MV-4-11 (cell line): Measurements from ENCODE around the gene PLIN3.
"Not testable (repeated sequence)": the region's sequence is repeated elsewhere in the genome, so short reads cannot be mapped to it uniquely, and the experiment has no call there.

Experiments used
- DNase-seq: peaks from one replicate; lab custom pipeline; 2025; lab: John Stamatoyannopoulos, UW

Gene PLIN3, protein sequence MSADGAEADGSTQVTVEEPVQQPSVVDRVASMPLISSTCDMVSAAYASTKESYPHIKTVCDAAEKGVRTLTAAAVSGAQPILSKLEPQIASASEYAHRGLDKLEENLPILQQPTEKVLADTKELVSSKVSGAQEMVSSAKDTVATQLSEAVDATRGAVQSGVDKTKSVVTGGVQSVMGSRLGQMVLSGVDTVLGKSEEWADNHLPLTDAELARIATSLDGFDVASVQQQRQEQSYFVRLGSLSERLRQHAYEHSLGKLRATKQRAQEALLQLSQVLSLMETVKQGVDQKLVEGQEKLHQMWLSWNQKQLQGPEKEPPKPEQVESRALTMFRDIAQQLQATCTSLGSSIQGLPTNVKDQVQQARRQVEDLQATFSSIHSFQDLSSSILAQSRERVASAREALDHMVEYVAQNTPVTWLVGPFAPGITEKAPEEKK

GRCh38 chr19:4867534-4868285 is at the start of gene PLIN3:
Gene PLIN3 (minus strand): TSS chr19:4867667. CDS start chr19:4861394, 6,273 bp downstream.
- peak; percentile 92 for DNase-seq

DNA sequence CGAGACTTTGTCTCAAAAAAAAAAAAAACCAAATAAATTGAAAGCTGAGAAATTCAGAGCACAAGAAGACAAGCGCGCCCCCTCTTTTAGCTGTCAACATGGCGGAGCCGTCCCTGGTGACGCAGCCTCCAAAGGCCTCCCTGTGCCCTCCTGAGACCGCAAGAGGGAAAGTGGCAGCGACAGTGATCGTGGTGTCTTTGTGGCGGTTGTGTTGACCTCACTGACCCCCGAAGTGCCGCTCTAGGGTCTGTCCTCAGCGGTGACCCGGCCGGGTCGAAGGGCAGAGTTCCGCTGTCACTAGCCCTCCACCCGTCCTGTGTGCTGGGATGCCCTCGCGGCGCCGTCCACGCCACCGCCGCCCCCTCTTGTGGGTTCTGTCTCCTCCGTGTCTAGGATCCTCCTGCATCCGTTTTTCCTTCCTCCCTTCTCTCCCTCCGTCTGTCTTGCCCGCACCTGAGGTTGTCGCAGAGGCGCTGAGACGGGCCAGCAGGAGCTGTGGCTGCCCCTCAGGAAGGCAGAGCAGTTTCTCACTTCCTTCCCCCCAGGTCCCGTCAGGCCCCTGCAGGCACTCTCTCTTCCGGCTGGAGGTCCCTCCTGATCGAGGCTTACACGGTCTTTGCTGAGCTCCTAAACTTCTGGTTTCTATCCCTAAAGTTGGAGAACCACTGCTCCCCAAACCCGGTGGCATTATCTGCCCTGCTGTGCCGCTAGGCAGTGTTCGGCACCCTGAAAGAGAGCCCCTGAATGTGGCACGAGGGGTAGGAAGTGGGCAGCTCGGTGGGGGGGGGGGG is 49.0 kb upstream of the PLIN3 start:
- DNase-seq, result peak; percentile 71

DNA sequence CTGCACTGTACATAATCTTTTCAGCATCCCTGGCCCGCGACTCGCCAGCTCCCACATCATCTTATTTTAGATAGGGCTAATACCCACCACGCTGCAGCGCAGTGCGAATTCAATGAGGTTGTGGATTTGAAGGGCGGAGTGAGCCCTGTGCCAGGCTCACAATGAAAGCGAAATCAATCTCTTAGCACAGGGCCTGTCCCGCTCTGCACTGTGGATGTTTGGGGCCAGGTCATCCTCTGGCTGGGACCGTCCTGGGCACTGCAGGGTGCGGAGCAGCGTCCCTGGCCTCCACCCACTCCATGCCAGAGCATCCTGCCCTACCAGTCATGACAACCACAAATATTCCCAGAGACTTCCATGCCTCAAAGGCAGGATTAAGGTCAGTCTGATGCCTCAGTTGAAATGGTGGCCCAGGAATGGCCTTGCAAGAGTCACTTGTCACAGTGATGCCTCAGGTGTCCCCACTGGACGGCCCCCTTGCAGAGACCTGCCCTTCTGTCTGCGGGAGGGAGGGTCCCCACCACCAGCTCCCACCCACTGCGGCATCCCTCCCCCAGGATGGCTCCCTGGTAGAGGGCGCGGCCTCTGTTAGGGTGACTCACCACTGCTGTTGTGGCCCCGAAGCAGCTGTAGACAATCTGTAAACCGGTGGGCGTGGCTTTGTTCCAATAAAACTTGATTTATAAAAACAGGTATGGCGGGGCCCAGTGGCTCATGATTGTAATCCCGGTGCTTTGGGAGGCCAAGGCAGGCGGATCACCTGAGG is 47.5 kb upstream of the PLIN3 start:
- DNase-seq, result peak; percentile 58

GRCh38 chr19:4913996-4914735 is 46.7 kb upstream of the PLIN3 start:
- no peak for DNase-seq

GRCh38 chr19:4911786-4912672 is 44.6 kb upstream of the PLIN3 start:
- peak; percentile 89 for DNase-seq

- no peak for DNase-seq
Measured at GRCh38 chr19:4911314-4911713, 43.8 kb upstream of the PLIN3 start.

DNA sequence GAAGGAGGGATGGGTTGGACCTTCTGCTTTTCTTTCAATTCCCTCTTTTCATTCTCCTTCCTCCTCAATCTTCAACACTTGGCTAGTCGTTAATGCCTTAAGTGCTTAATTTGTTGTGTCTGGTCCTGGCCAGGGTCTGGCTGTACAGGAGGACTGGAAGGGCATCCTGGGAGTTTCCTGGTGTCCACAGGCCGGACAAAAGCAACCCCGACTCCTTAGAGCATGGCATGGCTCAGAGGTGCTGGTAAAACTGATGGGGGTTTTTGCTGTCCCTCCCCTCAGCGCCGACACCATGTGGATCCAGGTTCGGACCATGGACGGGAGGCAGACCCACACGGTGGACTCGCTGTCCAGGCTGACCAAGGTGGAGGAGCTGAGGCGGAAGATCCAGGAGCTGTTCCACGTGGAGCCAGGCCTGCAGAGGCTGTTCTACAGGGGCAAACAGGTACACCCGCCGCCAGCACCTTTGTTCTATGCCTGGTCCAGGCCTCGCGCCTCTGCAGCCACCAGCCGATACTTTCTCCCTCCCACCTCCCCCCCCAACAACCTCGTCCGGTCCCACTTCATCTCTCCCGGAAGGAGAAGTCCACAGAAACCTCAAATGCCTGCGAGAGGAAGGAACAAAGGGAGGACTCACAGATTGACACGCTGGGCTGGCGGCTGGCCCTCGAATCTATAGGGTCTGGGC is 43.3 kb upstream of the PLIN3 start:
- peak; percentile 86 for DNase-seq

- peak; percentile 94 for DNase-seq
Measured at GRCh38 chr19:4909897-4910593, 42.6 kb upstream of the PLIN3 start.

DNA sequence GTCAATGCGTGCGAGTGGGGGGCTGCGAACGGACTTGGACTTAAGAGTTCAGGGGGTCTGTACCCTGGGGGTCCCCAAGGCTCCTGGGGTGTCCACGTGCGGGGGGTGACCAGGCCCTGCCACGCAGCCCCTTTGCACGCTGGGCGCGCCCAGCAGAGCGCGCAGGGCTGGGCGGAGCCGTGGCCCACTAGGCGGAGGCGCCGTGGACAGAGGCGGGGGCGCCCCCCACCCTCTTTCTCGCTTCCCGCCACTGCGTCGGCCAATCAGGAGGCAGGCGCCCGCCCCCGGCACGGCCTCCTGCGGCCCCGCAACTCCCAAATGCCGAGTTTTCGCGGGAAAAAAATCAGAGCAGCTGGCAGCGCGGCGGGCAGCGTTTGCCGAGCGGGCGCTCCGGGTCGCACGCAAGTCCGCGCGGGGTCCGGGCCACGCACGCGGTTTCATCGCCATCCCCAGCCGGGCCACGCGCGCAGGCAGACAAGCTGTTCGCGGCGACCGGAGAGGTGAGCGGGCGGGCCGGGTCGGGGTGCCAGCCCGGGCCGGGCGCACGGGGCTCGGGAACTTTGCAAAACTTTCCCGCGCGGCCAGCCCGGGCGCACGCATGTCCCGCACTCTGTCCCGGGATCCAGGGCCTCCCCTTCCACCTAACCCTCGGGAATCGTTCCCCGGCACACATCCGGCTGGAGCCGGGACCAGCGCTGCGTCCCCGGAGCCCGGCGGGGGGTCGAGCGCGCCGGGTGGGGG is 41.9 kb upstream of the PLIN3 start, which contains the start of gene UHRF1:
Gene UHRF1, plus strand, starts transcription at position 346 of the 741 bp plus-strand sequence. CDS start 1,385 bp downstream, outside the sequence.
- peak; percentile 77 for DNase-seq

GRCh38 chr19:4908781-4909155 is 41.3 kb upstream of the PLIN3 start:
- no peak for DNase-seq

DNA sequence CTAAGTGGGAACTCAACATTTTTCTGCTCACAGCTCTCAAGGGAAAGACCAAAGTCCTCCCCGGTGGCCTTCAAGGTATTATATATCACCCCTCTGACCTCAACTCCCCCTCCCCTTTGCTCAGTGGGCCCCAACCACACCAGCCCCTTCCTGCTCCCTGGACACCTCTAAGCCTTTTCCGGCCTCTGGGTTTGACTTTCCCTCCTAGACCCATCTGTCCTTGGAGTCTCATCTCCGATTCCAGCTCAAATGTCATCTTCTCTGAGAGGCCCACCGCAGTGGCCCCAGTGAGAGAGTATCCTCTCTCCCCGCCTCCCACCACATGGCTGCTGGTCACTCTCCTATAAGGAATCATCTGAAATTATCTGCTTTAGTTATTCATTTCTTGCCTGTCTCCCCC is 40.9 kb upstream of the PLIN3 start:
- no peak for DNase-seq

- DNase-seq, result no peak
Measured at GRCh38 chr19:4906963-4907362, 39.5 kb upstream of the PLIN3 start.

GRCh38 chr19:4904481-4904880 is 37.0 kb upstream of the PLIN3 start:
- peak; percentile 40 for DNase-seq

DNA sequence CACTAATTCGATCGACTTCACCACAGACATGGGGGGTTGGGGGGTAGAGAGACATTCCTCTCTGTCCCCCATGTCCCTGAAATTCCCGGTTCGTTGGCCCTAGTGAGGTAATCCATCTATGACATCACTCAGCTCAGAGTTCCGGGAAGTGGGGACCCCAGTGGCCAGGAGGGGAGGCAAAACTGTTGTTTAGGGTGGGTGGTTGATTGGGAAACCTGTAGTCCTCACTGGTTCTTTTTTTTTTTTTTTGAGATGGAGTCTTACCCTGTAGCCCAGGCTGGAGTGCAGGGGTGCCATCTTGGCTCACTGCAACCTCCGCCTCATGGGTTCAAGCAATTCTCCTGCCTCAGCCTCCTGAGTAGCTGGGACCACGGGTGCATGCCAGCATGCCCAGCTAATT is 35.3 kb upstream of the PLIN3 start, which contains the start of gene ARRDC5:
Gene ARRDC5, minus strand, starts transcription at position 101 of the 400 bp plus-strand sequence. Its CDS starts 71 bp downstream, at position 30.
- DNase-seq, result no peak

DNA sequence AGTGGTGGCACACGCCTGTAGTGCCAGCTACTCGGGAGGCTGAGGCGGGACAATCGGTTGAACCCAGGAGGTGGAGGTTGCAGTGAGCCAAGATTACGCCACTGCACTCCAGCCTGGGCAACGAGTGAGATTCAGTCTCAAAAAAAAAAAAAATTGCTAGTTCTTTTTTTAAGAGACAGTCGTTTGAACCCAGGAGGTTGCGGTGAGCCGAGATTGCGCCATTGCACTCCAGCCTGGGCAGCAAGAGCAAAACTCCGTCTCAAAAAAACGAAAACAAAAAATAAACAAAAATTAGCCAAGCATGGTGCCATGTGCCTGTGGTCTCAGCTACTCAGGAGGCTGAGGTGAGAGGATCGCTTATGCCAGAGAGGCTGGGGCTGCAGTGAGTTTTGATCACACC is 33.4 kb upstream of the PLIN3 start:
- DNase-seq, result peak; percentile 99

GRCh38 chr19:4897146-4897545 is 29.7 kb upstream of the PLIN3 start:
- DNase-seq, result peak; percentile 91

DNA sequence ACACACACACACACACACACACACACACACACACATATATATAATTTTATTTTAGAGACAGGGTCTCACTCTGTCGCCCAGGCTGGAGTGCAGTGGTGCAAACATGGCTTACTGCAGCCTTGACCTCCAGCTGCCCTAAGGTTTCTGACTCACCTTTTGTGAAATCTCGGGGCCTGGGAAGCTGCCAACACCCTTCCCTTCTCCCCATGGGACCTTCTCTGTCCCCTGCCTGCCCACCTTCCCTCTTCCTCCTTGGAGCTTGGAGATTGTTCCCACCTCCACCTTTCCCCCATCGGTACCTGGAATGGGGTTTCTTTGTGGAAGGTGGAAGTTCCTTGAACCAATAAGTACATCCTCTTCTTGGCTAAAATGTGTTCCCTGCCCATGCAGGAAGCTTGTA is 28.9 kb upstream of the PLIN3 start:
- DNase-seq, result peak; percentile 33

DNA sequence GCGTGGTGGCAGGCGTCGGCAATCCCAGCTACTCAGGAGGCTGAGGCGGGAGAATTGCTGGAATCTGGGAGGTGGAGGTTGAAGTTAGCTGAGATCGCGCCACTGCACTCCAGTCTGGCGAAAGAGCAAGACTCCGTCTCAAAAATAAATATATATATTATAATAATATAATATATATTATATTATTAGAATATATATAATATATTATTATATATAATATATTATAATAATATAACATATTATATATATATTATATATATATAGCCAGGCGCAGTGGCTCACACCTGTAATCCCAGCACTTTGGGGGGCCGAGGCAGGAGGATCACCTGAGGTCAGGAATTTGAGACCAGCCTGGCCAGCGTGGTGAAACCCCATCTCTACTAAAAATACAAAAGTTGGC is 25.5 kb upstream of the PLIN3 start:
- not testable (repeated sequence) for DNase-seq
